ENCODE data around the gene LSM7.

The LSM7 gene

DNA sequence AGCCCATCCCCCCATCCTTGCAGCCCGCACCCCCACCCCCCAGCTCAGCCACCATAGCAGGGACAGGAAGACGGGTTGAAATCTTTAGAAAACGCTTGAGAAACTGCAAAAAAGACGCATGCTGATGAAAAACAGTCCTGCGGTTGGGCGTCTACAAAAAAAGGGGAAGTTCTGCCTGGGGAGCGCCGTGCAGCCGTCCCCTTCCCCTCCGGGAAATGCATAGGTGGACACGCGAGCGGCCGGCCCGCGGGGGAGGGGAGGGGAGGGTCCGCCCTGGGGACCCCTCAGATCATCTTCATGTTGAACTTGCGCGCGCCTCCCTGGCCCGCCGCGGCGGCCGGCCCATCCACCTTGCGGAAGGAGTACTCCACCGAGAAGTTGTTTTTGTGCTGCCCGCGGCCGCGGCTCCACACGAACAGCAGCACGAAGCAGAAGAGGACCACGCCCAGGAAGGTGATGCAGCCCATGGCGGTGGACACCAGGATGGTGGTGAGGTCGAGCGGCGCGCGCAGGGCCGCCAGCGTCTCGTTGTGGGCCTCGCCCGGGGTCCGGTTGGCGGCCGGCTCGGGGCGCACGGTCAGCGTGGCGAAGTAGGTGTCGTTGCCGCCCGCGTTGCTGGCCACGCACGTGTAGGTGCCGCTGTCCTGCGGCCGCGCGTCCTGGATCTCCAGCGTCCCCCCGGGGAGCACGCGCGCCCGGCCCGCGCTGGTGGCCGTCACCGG, 38.5 kb downstream of the LSM7 start:
- Histone ChIP-seq H2BK5ac (ENCODE audit: low read length) (no peak overlapping the region), H2BK120ac (ENCODE audit: low read depth, low read length) (no peak overlapping the region), H3K23ac (ENCODE audit: low read length) (no peak overlapping the region), H3K79me2 (ENCODE audit: control insufficient read depth, insufficient read depth, low read length) (no peaks in the 10 kb centered on the region), H3K27me3 (ENCODE audit: insufficient read depth, low read length, poor library complexity) (peaks cover 29% of the 10 kb centered on the region), H2AK5ac (ENCODE audit: low read length) (no peak overlapping the region), H3K4me2 (ENCODE audit: low read length) (no peak overlapping the region), H3K36me3 (ENCODE audit: control insufficient read depth, insufficient read depth, low read length) (no peaks in the 10 kb centered on the region), H3K56ac (ENCODE audit: low read length) (peak overlapping the region; percentile 42), H3K9ac (ENCODE audit: low read length) (no peak overlapping the region), H2BK15ac (replicated peaks; ENCODE audit: low read depth) (no peak overlapping the region), H3K27ac (ENCODE audit: low read depth, low read length) (no peak overlapping the region), H4K8ac (ENCODE audit: low read depth, low read length) (no peak overlapping the region), H4K5ac (ENCODE audit: low read length) (no peak overlapping the region), H3K79me1 (ENCODE audit: low read length) (no peaks in the 10 kb centered on the region), H3K4me1 (ENCODE audit: control insufficient read depth, low read depth, low read length) (no peaks in the 10 kb centered on the region), H3K4ac (ENCODE audit: low read depth, low read length) (no peak overlapping the region), H3K4me3 (ENCODE audit: low read length) (no peak overlapping the region), H3K18ac (ENCODE audit: low read length) (no peak overlapping the region)
- DNase-seq, result no peak
- no CpG with 5 or more reads among the region's 74 CpGs for WGBS (ENCODE audit: extremely low coverage, insufficient coverage, low lambda C conversion rate)

DNA sequence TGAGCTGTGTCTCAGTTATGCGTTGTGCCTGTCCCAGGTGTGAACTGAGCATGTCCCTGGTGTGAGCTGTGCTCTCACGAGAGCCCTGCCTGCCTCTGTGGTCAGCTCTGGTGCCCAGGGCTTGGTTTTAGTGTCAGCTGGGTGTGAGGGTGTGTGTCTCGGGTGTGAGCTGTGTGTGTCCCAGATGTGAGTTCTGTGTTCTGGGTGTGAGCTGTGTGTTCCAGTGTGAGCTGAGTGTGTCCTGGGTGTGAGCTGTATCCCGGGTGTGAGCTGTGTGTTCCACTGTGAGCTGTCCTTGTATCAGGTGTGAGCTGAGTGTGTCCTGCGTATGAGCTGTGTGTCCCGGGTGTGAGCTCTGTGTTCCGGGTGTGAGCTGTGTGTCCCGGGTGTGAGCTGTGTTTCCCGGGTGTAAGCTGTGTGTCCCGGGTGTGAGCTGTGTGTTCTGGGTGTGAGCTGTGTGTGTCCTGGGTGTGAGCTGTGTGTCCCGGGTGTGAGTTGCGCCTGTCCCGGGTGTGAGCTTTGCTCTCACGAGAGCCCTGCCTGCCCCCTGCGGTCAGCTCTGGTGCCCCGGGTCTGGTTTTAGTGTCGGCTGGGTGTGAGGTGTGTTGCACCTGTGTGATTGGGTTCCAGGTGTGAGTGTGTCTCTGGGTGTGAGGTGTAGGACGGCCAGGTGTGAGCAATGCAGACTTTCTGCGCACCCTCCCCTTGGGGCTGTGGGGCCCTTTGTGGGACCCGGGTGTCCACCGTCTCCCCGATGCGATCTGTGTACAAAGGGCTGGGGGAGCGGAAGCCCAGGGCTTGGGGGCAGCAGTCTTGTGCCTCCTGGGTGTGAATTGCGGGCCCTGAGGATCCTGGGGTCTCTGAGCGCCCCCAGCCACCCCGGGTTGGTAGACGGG, 39.3 kb downstream of the LSM7 start:
- peaks cover 29% of the 10 kb centered on the region for H3K27me3 ChIP-seq (ENCODE audit: insufficient read depth, low read length, poor library complexity)
- no peak overlapping the region for H3K27ac ChIP-seq (ENCODE audit: low read depth, low read length)
- no peak overlapping the region for H3K4ac ChIP-seq (ENCODE audit: low read depth, low read length)
- no peaks in the 10 kb centered on the region for H3K36me3 ChIP-seq (ENCODE audit: control insufficient read depth, insufficient read depth, low read length)
- no peaks in the 10 kb centered on the region for H3K4me1 ChIP-seq (ENCODE audit: control insufficient read depth, low read depth, low read length)
- H4K5ac ChIP-seq (ENCODE audit: low read length), result no peak overlapping the region
- no peak overlapping the region for H3K56ac ChIP-seq (ENCODE audit: low read length)
- H3K9ac ChIP-seq (ENCODE audit: low read length), result no peak overlapping the region
- DNase-seq, result no peak
- no peak overlapping the region for H3K18ac ChIP-seq (ENCODE audit: low read length)
- H2BK15ac ChIP-seq (replicated peaks; ENCODE audit: low read depth), result no peak overlapping the region
- H3K4me3 ChIP-seq (ENCODE audit: low read length), result no peak overlapping the region
- H3K79me1 ChIP-seq (ENCODE audit: low read length), result no peaks in the 10 kb centered on the region
- H3K79me2 ChIP-seq (ENCODE audit: control insufficient read depth, insufficient read depth, low read length), result no peaks in the 10 kb centered on the region
- WGBS (ENCODE audit: extremely low coverage, insufficient coverage, low lambda C conversion rate), result no CpG with 5 or more reads among the region's 28 CpGs
- no peak overlapping the region for H2BK120ac ChIP-seq (ENCODE audit: low read depth, low read length)
- H2BK5ac ChIP-seq (ENCODE audit: low read length), result no peak overlapping the region
- no peak overlapping the region for H2AK5ac ChIP-seq (ENCODE audit: low read length)
- no peak overlapping the region for H3K4me2 ChIP-seq (ENCODE audit: low read length)
- H4K8ac ChIP-seq (ENCODE audit: low read depth, low read length), result no peak overlapping the region
- H3K23ac ChIP-seq (ENCODE audit: low read length), result no peak overlapping the region

DNA sequence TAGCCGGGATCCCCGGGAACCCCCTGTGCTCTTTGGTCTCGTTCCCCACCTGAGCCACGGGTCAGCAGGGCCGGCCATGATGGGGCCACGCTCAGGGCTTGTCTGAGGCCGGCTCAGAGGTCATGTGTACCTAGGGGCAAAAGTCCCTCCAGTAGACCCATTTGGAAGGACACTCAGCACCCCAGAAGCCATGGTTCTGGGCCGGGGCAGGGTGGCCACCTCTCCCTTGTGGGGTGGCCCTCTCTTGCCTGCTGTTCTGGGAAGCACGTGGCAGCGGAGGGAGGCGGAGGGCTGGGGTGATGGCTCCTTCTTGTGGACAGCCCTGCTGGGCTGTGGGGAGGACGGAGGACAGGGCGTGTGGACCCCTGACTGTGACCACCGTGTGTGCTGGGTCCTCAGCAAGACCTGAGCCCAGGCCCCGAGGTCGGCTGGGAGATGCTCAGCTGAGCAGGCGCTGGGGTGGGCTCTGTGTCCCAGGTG, 40.0 kb downstream of the LSM7 start:
- no CpG with 5 or more reads among the region's 17 CpGs for WGBS (ENCODE audit: extremely low coverage, insufficient coverage, low lambda C conversion rate)
- Histone ChIP-seq H3K79me2 (ENCODE audit: control insufficient read depth, insufficient read depth, low read length) (no peaks in the 10 kb centered on the region), H3K27me3 (ENCODE audit: insufficient read depth, low read length, poor library complexity) (peaks cover 29% of the 10 kb centered on the region), H3K9ac (ENCODE audit: low read length) (no peak overlapping the region), H2AK5ac (ENCODE audit: low read length) (no peak overlapping the region), H3K23ac (ENCODE audit: low read length) (no peak overlapping the region), H3K4me3 (ENCODE audit: low read length) (no peak overlapping the region), H4K8ac (ENCODE audit: low read depth, low read length) (no peak overlapping the region), H4K5ac (ENCODE audit: low read length) (no peak overlapping the region), H3K79me1 (ENCODE audit: low read length) (no peaks in the 10 kb centered on the region), H2BK5ac (ENCODE audit: low read length) (no peak overlapping the region), H3K27ac (ENCODE audit: low read depth, low read length) (no peak overlapping the region), H3K4me2 (ENCODE audit: low read length) (no peak overlapping the region), H3K36me3 (ENCODE audit: control insufficient read depth, insufficient read depth, low read length) (no peaks in the 10 kb centered on the region), H2BK15ac (replicated peaks; ENCODE audit: low read depth) (no peak overlapping the region), H2BK120ac (ENCODE audit: low read depth, low read length) (no peak overlapping the region), H3K56ac (ENCODE audit: low read length) (no peak overlapping the region), H3K4me1 (ENCODE audit: control insufficient read depth, low read depth, low read length) (no peaks in the 10 kb centered on the region), H3K4ac (ENCODE audit: low read depth, low read length) (no peak overlapping the region), H3K18ac (ENCODE audit: low read length) (no peak overlapping the region)
- no peak for DNase-seq

DNA sequence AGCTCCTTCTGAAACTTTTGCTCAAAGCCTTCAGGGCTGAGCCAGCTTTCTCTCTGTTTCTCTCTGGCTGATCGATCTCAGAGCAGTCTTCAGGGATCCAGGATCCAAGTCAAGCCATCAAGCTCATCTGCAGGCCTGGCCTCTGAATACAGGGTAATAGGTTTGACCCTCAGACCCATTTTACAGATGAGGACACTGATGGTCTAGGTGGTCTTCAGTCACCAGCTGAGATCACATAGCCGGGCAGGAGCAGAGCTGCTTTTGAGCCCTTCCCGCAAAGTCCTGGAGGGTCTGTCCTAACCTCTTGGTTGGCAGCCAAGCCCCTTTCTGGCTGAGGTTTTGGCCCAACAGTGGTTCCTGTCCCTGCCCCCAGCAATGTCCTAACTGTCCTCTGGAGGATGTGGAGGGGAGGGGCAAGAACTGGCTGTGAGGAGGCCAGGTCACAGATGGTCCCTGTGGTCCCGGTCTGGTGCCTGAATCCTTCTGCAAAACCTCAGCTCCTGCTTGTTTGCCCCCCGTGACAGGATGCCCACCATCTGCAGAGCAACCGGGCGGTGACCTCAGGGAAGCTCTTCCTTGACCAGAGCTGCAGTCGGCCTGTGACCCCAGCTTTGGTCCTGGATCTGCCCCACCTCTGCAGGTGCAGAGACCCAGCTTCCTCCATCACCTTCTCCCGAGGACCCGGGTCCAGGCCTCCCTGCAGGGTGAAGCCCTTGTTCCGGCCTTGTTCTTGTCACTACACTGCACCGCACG, 40.6 kb downstream of the LSM7 start:
- H3K4me1 ChIP-seq (ENCODE audit: control insufficient read depth, low read depth, low read length), result no peaks in the 10 kb centered on the region
- H3K18ac ChIP-seq (ENCODE audit: low read length), result no peak overlapping the region
- H3K79me1 ChIP-seq (ENCODE audit: low read length), result no peaks in the 10 kb centered on the region
- H3K4ac ChIP-seq (ENCODE audit: low read depth, low read length), result no peak overlapping the region
- H4K5ac ChIP-seq (ENCODE audit: low read length), result no peak overlapping the region
- no peak overlapping the region for H3K23ac ChIP-seq (ENCODE audit: low read length)
- no peak overlapping the region for H3K27ac ChIP-seq (ENCODE audit: low read depth, low read length)
- H2BK5ac ChIP-seq (ENCODE audit: low read length), result no peak overlapping the region
- DNase-seq, result no peak
- no peak overlapping the region for H3K56ac ChIP-seq (ENCODE audit: low read length)
- H4K8ac ChIP-seq (ENCODE audit: low read depth, low read length), result no peak overlapping the region
- H3K9ac ChIP-seq (ENCODE audit: low read length), result no peak overlapping the region
- H2BK15ac ChIP-seq (replicated peaks; ENCODE audit: low read depth), result no peak overlapping the region
- H3K27me3 ChIP-seq (ENCODE audit: insufficient read depth, low read length, poor library complexity), result peaks cover 29% of the 10 kb centered on the region
- H3K36me3 ChIP-seq (ENCODE audit: control insufficient read depth, insufficient read depth, low read length), result no peaks in the 10 kb centered on the region
- no peaks in the 10 kb centered on the region for H3K79me2 ChIP-seq (ENCODE audit: control insufficient read depth, insufficient read depth, low read length)
- no peak overlapping the region for H3K4me2 ChIP-seq (ENCODE audit: low read length)
- no peak overlapping the region for H3K4me3 ChIP-seq (ENCODE audit: low read length)
- no peak overlapping the region for H2BK120ac ChIP-seq (ENCODE audit: low read depth, low read length)
- no peak overlapping the region for H2AK5ac ChIP-seq (ENCODE audit: low read length)
- WGBS (ENCODE audit: extremely low coverage, insufficient coverage, low lambda C conversion rate), result no CpG with 5 or more reads among the region's 13 CpGs

DNA sequence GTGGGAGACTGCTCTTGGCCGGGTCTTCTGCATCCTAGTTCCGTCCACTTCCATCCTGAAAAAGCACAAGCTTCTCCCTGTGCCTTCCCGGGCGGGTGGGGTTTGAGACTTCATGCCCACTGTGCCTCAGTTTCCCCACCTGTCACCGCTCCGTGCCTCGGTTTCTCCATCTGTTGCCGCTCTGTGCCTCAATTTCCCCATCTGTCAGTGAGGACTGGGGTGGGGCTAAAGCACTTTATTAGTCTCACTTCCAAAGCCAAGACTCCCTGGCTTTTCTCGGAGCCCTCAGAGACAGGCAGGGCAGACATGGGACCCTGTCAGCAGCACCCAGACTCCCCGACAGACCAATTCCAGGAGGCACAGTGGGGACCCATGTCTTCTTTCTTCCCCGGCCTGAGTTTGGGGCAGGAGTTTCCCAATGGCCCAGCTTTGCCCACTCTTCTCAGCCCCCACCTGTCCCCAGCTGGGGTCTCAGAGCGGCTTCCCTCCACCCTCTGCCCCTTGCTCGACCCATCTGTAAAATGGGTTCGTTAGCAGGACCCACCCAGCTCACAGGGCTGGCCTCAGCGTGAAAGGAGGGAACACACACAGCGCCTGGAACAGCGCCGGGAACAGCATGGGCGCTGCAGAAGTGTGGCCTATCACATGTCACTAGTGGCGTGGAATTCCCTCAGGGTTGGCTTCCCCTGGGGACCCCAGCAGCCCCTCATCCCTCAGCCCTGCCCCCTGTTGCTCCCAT, 41.8 kb downstream of the LSM7 start:
- Histone ChIP-seq H2BK5ac (ENCODE audit: low read length) (no peak overlapping the region), H3K36me3 (ENCODE audit: control insufficient read depth, insufficient read depth, low read length) (no peaks in the 10 kb centered on the region), H3K27ac (ENCODE audit: low read depth, low read length) (no peak overlapping the region), H3K4ac (ENCODE audit: low read depth, low read length) (no peak overlapping the region), H3K4me3 (ENCODE audit: low read length) (no peak overlapping the region), H3K79me1 (ENCODE audit: low read length) (no peaks in the 10 kb centered on the region), H3K18ac (ENCODE audit: low read length) (no peak overlapping the region), H3K9ac (ENCODE audit: low read length) (no peak overlapping the region), H2BK120ac (ENCODE audit: low read depth, low read length) (no peak overlapping the region), H3K27me3 (ENCODE audit: insufficient read depth, low read length, poor library complexity) (peaks cover 26% of the 10 kb centered on the region), H3K79me2 (ENCODE audit: control insufficient read depth, insufficient read depth, low read length) (no peaks in the 10 kb centered on the region), H3K56ac (ENCODE audit: low read length) (no peak overlapping the region), H3K23ac (ENCODE audit: low read length) (no peak overlapping the region), H4K8ac (ENCODE audit: low read depth, low read length) (no peak overlapping the region), H3K4me1 (ENCODE audit: control insufficient read depth, low read depth, low read length) (no peaks in the 10 kb centered on the region), H3K4me2 (ENCODE audit: low read length) (no peak overlapping the region), H4K5ac (ENCODE audit: low read length) (no peak overlapping the region), H2BK15ac (replicated peaks; ENCODE audit: low read depth) (no peak overlapping the region), H2AK5ac (ENCODE audit: low read length) (no peak overlapping the region)
- WGBS (ENCODE audit: extremely low coverage, insufficient coverage, low lambda C conversion rate), result no CpG with 5 or more reads among the region's 20 CpGs
- no peak for DNase-seq

Measured in mesendoderm (in vitro differentiated cells).